HEK293 (cell line): Measurements from ENCODE around the gene CADPS.

ENCODE experiments used
- CTCF ChIA-PET: fragments of 350-600 bp; formaldehyde crosslinking; extraction: SDS; loops from one replicate; lab custom pipeline; 2021; ENCODE audit warnings: antibody characterized with exemption; lab: Yijun Ruan, JAX
- POLR2A ChIA-PET: fragments of 300-600 bp; formaldehyde crosslinking; extraction: SDS; loops from one replicate; lab custom pipeline; 2020; ENCODE audit warnings: antibody characterized with exemption, inconsistent platforms; lab: Yijun Ruan, JAX
- H3K27ac ChIP-seq: fragments of 200-500 bp; sonication (Bioruptor generic); 2 replicates; pipeline ENCODE4 v1.5.1; 2014; ENCODE audit warnings: low read depth, low read length, control low read depth, inconsistent platforms; ENCODE audit errors: extremely low read depth
- H3K36me3 ChIP-seq, 2 experiments: fragments of 200-500 bp in 1 of 2; sonication (Bioruptor generic) in 1 of 2; 1 replicate in 1 of 2; 2 replicates in 1 of 2; pipeline ENCODE4 v1.5.1; 2014 to 2017; ENCODE audit warnings: inconsistent platforms in 2 of 2, low read length in 2 of 2; ENCODE audit not compliant: control insufficient read depth in 2 of 2, insufficient read depth in 1 of 2
- H3K4me1 ChIP-seq: fragments of 200-500 bp; sonication (Bioruptor generic); 2 replicates; pipeline ENCODE4 v1.5.1; 2014; ENCODE audit warnings: mild to moderate bottlenecking, low read length, inconsistent platforms; ENCODE audit not compliant: control insufficient read depth, insufficient read depth
- H3K4me3 ChIP-seq: 2 replicates; pipeline ENCODE4 v1.5.1; 2011; ENCODE audit warnings: low read depth, mild to moderate bottlenecking, control low read depth, low read length, moderate library complexity
- H3K9me3 ChIP-seq: fragments of 200-500 bp; sonication (Bioruptor generic); 2 replicates; pipeline ENCODE4 v1.5.1; 2014; ENCODE audit warnings: low read depth, low read length, inconsistent platforms; ENCODE audit not compliant: control insufficient read depth, insufficient read depth
- EGR2 ChIP-seq: fragments of 450-650 bp; formaldehyde crosslinking; IDR thresholded peaks from 2 replicates; pipeline ENCODE4 v1.5.1; 2016; ENCODE audit warnings: low read depth, missing biosample characterization, missing genetic modification characterization
- GFI1B ChIP-seq: fragments of 450-650 bp; formaldehyde crosslinking; IDR thresholded peaks from 2 replicates; pipeline ENCODE4 v1.5.1; 2016; ENCODE audit warnings: missing biosample characterization, missing genetic modification characterization
- ZBTB17 ChIP-seq: fragments of 450-650 bp; formaldehyde crosslinking; IDR thresholded peaks from 2 replicates; pipeline ENCODE4 v1.5.1; 2016; ENCODE audit warnings: missing biosample characterization, missing genetic modification characterization
- ZFP3 ChIP-seq: fragments of 450-650 bp; formaldehyde crosslinking; IDR thresholded peaks from 2 replicates; pipeline ENCODE4 v1.5.1; 2016; ENCODE audit warnings: low read depth, missing biosample characterization, missing genetic modification characterization
- ZNF10 ChIP-seq: fragments of 450-650 bp; formaldehyde crosslinking; IDR thresholded peaks from 2 replicates; pipeline ENCODE4 v1.5.1; 2017; ENCODE audit warnings: missing biosample characterization, missing genetic modification characterization
- ZNF18 ChIP-seq: fragments of 450-650 bp; formaldehyde crosslinking; IDR thresholded peaks from 2 replicates; pipeline ENCODE4 v1.5.1; 2016; ENCODE audit warnings: missing biosample characterization, missing genetic modification characterization
- ZNF2 ChIP-seq: fragments of 450-650 bp; formaldehyde crosslinking; IDR thresholded peaks from 2 replicates; pipeline ENCODE4 v1.5.1; 2016; ENCODE audit warnings: missing biosample characterization, missing genetic modification characterization
- ZNF280C ChIP-seq: fragments of 450-650 bp; formaldehyde crosslinking; IDR thresholded peaks from 2 replicates; pipeline ENCODE4 v1.5.1; 2016; ENCODE audit warnings: missing biosample characterization, missing genetic modification characterization
- ZNF423 ChIP-seq: fragments of 450-650 bp; formaldehyde crosslinking; IDR thresholded peaks from 2 replicates; pipeline ENCODE4 v1.5.1; 2016; ENCODE audit warnings: missing biosample characterization, missing genetic modification characterization
- ZNF560 ChIP-seq: fragments of 450-650 bp; formaldehyde crosslinking; IDR thresholded peaks from 2 replicates; pipeline ENCODE4 v1.5.1; 2017; ENCODE audit warnings: missing biosample characterization, missing genetic modification characterization, borderline replicate concordance
- ZNF585B ChIP-seq: fragments of 450-650 bp; formaldehyde crosslinking; IDR thresholded peaks from 2 replicates; pipeline ENCODE4 v1.5.1; 2016; ENCODE audit warnings: missing biosample characterization, missing genetic modification characterization
- ZNF629 ChIP-seq: fragments of 450-650 bp; formaldehyde crosslinking; IDR thresholded peaks from 2 replicates; pipeline ENCODE4 v1.5.1; 2017; ENCODE audit warnings: missing biosample characterization, missing genetic modification characterization
- ZNF664 ChIP-seq: fragments of 450-650 bp; formaldehyde crosslinking; IDR thresholded peaks from 2 replicates; pipeline ENCODE4 v1.5.1; 2016; ENCODE audit warnings: missing biosample characterization, missing genetic modification characterization
- ZNF677 ChIP-seq: fragments of 450-650 bp; IDR thresholded peaks from 2 replicates; pipeline ENCODE4 v1.5.0; 2018; ENCODE audit warnings: missing biosample characterization, mild to moderate bottlenecking, missing genetic modification characterization, moderate library complexity
- ZNF792 ChIP-seq: fragments of 450-650 bp; formaldehyde crosslinking; IDR thresholded peaks from 2 replicates; pipeline ENCODE4 v1.5.1; 2016; ENCODE audit warnings: missing biosample characterization, missing genetic modification characterization
- TF ChIP-seq, protein P1 (sequence below): fragments of 450-650 bp; formaldehyde crosslinking; IDR thresholded peaks from 2 replicates; pipeline ENCODE4 v1.5.1; 2016; ENCODE audit warnings: missing biosample characterization, missing genetic modification characterization, borderline replicate concordance
- TF ChIP-seq, protein P2 (sequence below): fragments of 450-650 bp; formaldehyde crosslinking; conservative IDR thresholded peaks from 2 replicates; pipeline ENCODE4 v1.5.1; 2016; ENCODE audit warnings: low read depth, missing biosample characterization, missing genetic modification characterization

Gene CADPS

DNA sequence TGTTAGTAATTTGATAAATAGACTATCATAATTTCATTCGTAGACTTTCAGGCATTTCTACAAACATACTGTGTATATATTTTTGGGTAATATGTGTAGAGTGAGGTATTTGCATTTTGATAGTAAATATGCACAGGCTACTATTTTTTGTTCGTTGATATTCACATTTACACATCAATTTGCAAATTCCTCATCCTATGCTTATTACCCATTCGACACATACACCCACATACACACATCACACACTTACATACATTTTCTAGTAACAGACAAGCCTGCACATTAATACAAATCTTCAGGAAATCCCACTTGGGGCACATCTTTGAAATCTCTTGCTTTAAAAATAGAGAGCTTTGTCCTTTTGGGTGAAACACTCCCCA is 373.9 kb downstream of the CADPS start (continued):
- TF ChIP-seq ZNF280C (tag by site-specific recombination) (no peak), ZNF18 (tag by site-specific recombination) (no peak), ZNF664 (no peak), ZNF585B (tag by site-specific recombination) (no peak), ZNF792 (tag by site-specific recombination) (no peak)
- TF ChIP-seq, protein P1, sequence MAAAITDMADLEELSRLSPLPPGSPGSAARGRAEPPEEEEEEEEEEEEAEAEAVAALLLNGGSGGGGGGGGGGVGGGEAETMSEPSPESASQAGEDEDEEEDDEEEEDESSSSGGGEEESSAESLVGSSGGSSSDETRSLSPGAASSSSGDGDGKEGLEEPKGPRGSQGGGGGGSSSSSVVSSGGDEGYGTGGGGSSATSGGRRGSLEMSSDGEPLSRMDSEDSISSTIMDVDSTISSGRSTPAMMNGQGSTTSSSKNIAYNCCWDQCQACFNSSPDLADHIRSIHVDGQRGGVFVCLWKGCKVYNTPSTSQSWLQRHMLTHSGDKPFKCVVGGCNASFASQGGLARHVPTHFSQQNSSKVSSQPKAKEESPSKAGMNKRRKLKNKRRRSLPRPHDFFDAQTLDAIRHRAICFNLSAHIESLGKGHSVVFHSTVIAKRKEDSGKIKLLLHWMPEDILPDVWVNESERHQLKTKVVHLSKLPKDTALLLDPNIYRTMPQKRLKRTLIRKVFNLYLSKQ (tag by site-specific recombination) = no peak

GRCh38 chr3:62500556-62501288 is 374.5 kb downstream of the CADPS start:
- ChIA-PET POLR2A (no interaction called here), CTCF (no interaction called here)
- Histone ChIP-seq H3K27ac (no peak overlapping the region), H3K9me3 (no peaks in the 10 kb centered on the region), H3K4me3 (no peak overlapping the region), H3K4me1 (no peaks in the 10 kb centered on the region), H3K36me3 (no peaks in the 10 kb centered on the region)
- no peak for TF ChIP-seq EGR2 (tag by site-specific recombination)
- TF ChIP-seq ZNF423 = no peak
- no peak for TF ChIP-seq ZBTB17
- no peak for TF ChIP-seq ZNF677 (tag by site-specific recombination)
- TF ChIP-seq ZNF2 (tag by site-specific recombination) = no peak
- TF ChIP-seq ZNF560 (tag by site-specific recombination) = no peak
- TF ChIP-seq, protein P2, sequence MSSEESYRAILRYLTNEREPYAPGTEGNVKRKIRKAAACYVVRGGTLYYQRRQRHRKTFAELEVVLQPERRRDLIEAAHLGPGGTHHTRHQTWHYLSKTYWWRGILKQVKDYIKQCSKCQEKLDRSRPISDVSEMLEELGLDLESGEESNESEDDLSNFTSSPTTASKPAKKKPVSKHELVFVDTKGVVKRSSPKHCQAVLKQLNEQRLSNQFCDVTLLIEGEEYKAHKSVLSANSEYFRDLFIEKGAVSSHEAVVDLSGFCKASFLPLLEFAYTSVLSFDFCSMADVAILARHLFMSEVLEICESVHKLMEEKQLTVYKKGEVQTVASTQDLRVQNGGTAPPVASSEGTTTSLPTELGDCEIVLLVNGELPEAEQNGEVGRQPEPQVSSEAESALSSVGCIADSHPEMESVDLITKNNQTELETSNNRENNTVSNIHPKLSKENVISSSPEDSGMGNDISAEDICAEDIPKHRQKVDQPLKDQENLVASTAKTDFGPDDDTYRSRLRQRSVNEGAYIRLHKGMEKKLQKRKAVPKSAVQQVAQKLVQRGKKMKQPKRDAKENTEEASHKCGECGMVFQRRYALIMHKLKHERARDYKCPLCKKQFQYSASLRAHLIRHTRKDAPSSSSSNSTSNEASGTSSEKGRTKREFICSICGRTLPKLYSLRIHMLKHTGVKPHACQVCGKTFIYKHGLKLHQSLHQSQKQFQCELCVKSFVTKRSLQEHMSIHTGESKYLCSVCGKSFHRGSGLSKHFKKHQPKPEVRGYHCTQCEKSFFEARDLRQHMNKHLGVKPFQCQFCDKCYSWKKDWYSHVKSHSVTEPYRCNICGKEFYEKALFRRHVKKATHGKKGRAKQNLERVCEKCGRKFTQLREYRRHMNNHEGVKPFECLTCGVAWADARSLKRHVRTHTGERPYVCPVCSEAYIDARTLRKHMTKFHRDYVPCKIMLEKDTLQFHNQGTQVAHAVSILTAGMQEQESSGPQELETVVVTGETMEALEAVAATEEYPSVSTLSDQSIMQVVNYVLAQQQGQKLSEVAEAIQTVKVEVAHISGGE = no peak
- TF ChIP-seq ZNF629 = no peak
- no peak for TF ChIP-seq ZFP3
- TF ChIP-seq GFI1B (tag by site-specific recombination) = no peak
- no peak for TF ChIP-seq ZNF10
